ENCODE measurements around the gene MYH1. TPM values are rescaled to one million over a fixed set of nuclear protein-coding genes. Genes with fewer than 3 reads are reported as not detected.
"Not testable (repeated sequence)": the region's sequence is repeated elsewhere in the genome, so short reads cannot be mapped to it uniquely, and the experiment has no call there.

MYH1 gene
- total RNA-seq, 4 donors from 2014 or later, result 0.39 TPM; not detected in 3

DNA sequence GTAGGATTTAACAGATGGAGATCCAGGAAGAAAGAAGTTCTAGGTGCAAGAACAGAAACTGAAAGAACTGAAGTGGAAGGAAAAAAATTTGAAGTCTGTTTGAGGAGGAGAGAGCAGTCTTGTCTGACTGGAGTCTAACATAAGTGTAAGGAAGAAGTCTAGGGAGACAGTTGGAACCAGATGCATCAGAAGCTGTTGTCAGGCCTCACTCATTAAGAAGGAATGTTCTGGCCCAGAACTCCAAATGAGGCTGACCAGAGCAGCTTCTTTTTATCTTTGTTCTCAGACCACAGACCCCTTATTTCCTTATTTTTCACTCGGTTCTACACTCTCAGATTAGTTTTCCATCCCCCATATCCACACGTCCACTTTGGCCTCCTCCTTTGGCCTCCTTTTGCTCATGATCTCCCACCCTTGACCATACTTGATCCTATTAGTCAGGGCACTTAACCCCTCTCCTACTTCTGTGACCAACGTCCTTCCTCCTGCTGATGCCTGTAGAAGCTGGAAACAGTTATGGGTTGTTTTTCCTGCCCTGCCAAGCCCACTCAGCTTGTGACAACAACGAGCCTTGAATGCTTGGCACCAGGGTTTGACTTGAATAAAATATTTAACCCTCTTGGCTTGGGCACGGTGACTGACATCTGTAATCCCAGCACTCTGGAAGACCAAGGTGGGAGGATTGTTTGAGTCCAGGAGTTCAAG, 38.1 kb upstream of the MYH1 start:
- Histone ChIP-seq H3K4me3 (no peak overlapping the region), H3K36me3 (no peaks in the 10 kb centered on the region), H3K9me3 (no peaks in the 10 kb centered on the region), H3K4me1 (peaks cover 0 to 6% (median 0%) of the 10 kb centered on the region in 4 donors), H3K27me3 (no peaks in the 10 kb centered on the region), H3K27ac (no peak overlapping the region)
- WGBS, 2 donors, result 28 to 36% methylated on average over 5 of the region's 5 CpGs
- DNase-seq (ENCODE audit: low spot score in 2 of 2), result no peak
- TF ChIP-seq, protein P1, sequence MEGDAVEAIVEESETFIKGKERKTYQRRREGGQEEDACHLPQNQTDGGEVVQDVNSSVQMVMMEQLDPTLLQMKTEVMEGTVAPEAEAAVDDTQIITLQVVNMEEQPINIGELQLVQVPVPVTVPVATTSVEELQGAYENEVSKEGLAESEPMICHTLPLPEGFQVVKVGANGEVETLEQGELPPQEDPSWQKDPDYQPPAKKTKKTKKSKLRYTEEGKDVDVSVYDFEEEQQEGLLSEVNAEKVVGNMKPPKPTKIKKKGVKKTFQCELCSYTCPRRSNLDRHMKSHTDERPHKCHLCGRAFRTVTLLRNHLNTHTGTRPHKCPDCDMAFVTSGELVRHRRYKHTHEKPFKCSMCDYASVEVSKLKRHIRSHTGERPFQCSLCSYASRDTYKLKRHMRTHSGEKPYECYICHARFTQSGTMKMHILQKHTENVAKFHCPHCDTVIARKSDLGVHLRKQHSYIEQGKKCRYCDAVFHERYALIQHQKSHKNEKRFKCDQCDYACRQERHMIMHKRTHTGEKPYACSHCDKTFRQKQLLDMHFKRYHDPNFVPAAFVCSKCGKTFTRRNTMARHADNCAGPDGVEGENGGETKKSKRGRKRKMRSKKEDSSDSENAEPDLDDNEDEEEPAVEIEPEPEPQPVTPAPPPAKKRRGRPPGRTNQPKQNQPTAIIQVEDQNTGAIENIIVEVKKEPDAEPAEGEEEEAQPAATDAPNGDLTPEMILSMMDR (IDR thresholded peaks at IDR 0.05), result no peak
- TF ChIP-seq POLR2A (IDR thresholded peaks at IDR 0.05), result no peak

DNA sequence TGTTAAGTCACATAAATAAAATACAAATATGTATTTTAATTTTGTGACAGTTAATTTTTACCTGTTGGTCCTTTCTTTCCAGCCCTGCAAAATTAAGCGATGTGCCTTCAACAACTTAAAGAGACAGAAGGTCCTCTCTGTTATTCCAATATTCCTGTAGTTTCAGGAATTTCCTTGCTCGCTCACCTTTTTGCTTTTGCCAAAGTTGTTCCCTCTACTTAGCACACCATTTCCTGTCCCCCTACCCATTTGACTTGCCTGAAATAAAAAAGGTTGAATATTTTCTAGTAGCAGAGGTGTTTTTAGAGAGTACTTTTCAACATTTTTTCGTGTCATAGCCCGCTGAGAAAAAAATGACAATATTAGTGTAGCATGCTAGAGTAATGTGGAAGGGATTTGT, 31.7 kb upstream of the MYH1 start:
- Histone ChIP-seq H3K27me3 (no peaks in the 10 kb centered on the region), H3K9me3 (no peaks in the 10 kb centered on the region), H3K36me3 (no peaks in the 10 kb centered on the region), H3K27ac (no peak overlapping the region), H3K4me1 (no peaks in the 10 kb centered on the region), H3K4me3 (no peak overlapping the region)
- TF ChIP-seq POLR2A (IDR thresholded peaks at IDR 0.05), result no peak
- TF ChIP-seq, protein P1 (IDR thresholded peaks at IDR 0.05), result no peak
- TF ChIP-seq EP300 (IDR thresholded peaks at IDR 0.05), result no peak
- WGBS, 2 donors, result 77 to 81% methylated on average over 4 of the region's 4 CpGs
- no peak for DNase-seq (ENCODE audit: low spot score in 2 of 2)

DNA sequence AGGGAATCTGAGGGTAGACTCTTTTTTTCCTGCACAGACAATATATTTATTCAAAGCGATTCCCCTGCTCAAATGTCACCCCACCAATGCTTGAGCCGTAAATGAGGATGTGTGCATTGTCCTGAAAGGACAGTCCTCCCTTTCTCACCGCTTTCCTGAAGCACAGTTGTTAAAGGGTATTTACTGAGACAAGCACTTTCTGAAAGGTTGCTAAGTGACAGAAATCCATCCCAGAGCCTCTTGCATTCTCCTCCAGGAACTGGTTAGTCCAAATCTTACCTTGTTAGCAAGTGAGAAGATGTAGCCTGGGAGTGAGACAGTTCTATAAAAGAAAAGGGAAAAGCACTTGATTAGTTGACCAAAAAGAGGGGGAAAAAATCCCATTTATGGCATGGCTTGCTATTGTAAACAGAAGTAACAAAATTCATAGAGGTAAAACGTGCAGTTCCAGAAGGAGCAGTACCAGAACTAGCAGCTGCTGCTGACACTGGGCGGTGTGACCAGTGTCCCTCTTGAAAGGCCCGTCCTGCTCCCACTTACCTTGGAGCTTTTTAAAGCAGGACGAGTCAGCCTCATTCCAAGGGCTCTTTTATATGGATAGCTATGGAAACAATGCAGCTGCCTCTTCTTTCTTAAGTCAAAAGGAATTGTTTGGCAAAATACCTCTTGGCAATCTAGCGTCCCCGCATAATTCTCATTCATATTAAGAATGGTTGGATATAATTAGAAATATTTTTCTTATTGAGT, 30.9 kb upstream of the MYH1 start, which contains the start of gene MYH2:
TSS of gene MYH2 (minus strand) at position 563 of the 747 bp plus-strand sequence. CDS start 1,738 bp downstream, outside the sequence.
- Histone ChIP-seq H3K27ac (no peak within 1 kb of the TSS), H3K27me3 (no peaks in the 10 kb centered on the region), H3K36me3 (no peaks in the 10 kb centered on the region), H3K4me3 (no peak within 1 kb of the TSS), H3K9me3 (no peaks in the 10 kb centered on the region), H3K4me1 (no peaks in the 10 kb centered on the region)
- TF ChIP-seq POLR2A (IDR thresholded peaks at IDR 0.05), result no peak
- no peak for TF ChIP-seq EP300 (IDR thresholded peaks at IDR 0.05)
- TF ChIP-seq, protein P1 (IDR thresholded peaks at IDR 0.05), result no peak
- no peak for DNase-seq (ENCODE audit: low spot score in 2 of 2)
- 35 to 37% methylated on average over 9 of the region's 9 CpGs for WGBS, 2 donors

DNA sequence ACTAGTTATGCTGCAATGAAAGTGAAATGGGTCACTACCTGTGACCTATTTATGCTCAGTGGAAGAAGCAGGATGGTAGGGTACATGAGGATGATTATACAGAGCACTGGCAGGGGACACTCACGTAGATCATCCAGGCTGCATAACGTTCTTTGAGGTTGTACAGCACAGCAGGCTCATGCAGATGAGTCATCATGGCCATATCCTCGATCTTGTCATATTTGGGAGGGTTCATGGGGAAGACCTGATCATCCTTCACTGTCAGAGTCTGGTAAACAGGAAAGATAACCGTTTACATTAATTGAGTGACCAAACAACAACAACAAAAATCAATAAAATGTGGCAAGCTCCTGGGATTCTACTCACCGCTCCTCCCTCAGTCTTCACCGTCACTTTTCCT, 29.0 kb upstream of the MYH1 start:
- Histone ChIP-seq H3K4me1 (no peaks in the 10 kb centered on the region), H3K36me3 (no peaks in the 10 kb centered on the region), H3K4me3 (no peak overlapping the region), H3K9me3 (peaks cover 0 to under 1% (median 0%) of the 10 kb centered on the region in 4 donors), H3K27ac (no peak overlapping the region), H3K27me3 (no peaks in the 10 kb centered on the region)
- WGBS, 2 donors, result 79 to 84% methylated on average over 6 of the region's 6 CpGs
- no peak for TF ChIP-seq POLR2A (IDR thresholded peaks at IDR 0.05)
- TF ChIP-seq EP300 (IDR thresholded peaks at IDR 0.05), result no peak
- TF ChIP-seq, protein P1 (IDR thresholded peaks at IDR 0.05), result no peak
- no peak for DNase-seq (ENCODE audit: low spot score in 2 of 2)

DNA sequence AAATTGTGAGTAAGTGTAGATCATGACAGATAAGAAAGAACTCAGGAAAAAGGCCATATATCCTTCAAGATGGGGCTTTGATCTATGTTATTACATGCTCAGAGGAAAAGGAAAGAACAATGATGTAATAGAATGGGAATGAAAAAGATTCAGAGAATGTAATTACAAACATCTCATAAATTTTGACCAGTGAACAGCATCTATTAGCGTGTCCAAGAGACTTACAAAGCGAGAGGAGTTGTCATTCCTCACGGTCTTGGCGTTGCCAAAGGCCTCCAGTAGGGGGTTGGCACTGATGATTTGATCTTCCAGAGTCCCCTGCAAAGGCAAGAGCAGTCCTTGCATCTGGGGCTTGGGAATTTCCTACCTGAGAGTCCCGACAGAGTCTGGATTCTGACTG, 25.1 kb upstream of the MYH1 start:
- H3K4me1 ChIP-seq; H3K4me3 ChIP-seq; DNase-seq (ENCODE audit: low spot score in 2 of 2); H3K36me3 ChIP-seq; H3K27ac ChIP-seq; H3K27me3 ChIP-seq: not testable (repeated sequence)
- WGBS, 2 donors, result 36 to 44% methylated on average over 5 of the region's 5 CpGs
- H3K9me3 ChIP-seq, result peaks cover 0 to 22% (median 3%) of the 10 kb centered on the region in 4 donors

DNA sequence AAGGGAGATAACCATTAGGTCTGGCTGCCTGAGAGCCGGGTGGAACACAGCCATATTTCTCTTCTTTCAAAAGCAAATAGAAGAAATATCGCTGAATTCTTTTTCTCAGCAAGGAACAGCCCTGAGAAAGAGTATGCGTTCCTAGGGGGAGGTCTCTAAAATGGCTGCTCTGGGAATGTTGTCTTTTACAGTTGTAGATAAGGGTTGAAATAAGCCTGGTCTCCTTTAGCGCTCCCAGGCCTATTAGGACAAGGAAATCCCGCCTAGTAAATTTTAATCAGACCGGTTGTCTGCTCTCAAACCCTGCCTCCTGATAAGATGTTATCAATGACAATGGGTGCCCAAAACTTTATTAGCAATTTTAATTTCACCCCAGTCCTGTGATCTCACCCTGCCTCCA, 22.8 kb upstream of the MYH1 start:
- H3K27me3 ChIP-seq; H3K27ac ChIP-seq; H3K4me3 ChIP-seq; DNase-seq (ENCODE audit: low spot score in 2 of 2); H3K36me3 ChIP-seq; H3K4me1 ChIP-seq: not testable (repeated sequence)
- H3K9me3 ChIP-seq, result peaks cover 0 to 22% (median 3%) of the 10 kb centered on the region in 4 donors
- WGBS, 2 donors, result 85 to 96% methylated on average over 6 of the region's 6 CpGs

All from tibial nerve (tissue), 4 donors.